ENCODE data around the gene OSTN. TPM values are rescaled to one million over a fixed set of nuclear protein-coding genes. Genes with fewer than 3 reads are reported as not detected.

OSTN gene
- total RNA-seq, 2 experiments from 2014 or later: not detected

GRCh38 chr3:191210032-191210431, 11.0 kb downstream of the OSTN start:
- Histone ChIP-seq H2AFZ (ENCODE audit: low read length) (0 out of 2 replicates have a peak overlapping the region, but pooled peaks have one; percentile 14), H3K9me3 (ENCODE audit: low read length) (peaks cover 6% of the 10 kb centered on the region; the same call in 1 of the 2 replicates), H3K36me3 (ENCODE audit: insufficient read depth, low read length) (no peaks in the 10 kb centered on the region; the same call in 1 of the 2 replicates), H3K27ac (ENCODE audit: low read depth, low read length, poor library complexity, severe bottlenecking) (no peak overlapping the region), H4K20me1 (ENCODE audit: insufficient read depth, low read length) (no peaks in the 10 kb centered on the region), H3K9me2 (ENCODE audit: insufficient read depth, low read length) (no peaks in the 10 kb centered on the region), H3K4me2 (ENCODE audit: low read length) (no peak overlapping the region), H3K4me3 (ENCODE audit: low read depth, low read length, poor library complexity, severe bottlenecking) (no peak overlapping the region), H3K79me2 (ENCODE audit: insufficient read depth, low read depth, low read length) (no peaks in the 10 kb centered on the region), H3K4me1 (ENCODE audit: insufficient read depth, low read length, poor library complexity, severe bottlenecking) (peaks cover 5% of the 10 kb centered on the region)
- ChIA-PET CTCF (ENCODE audit: unreplicated experiment) (no interaction called here), POLR2A (interaction anchor here (0.5 to 0.8 kb wide), 3 partner anchors 17 to 359 kb away, joined by 3 to 4 read pairs (median 4); no protein-coding TSS in a partner anchor)
- no TSS peak for BruUV-seq (replicated peaks)
- DNase-seq (ENCODE audit: low spot score): no peak
- TF ChIP-seq EZH2phosphoT487 (IDR thresholded peaks at IDR 0.05; ENCODE audit: borderline replicate concordance, low read depth, low read length) (no peak), CTCF (conservative IDR thresholded peaks at IDR 0.05; ENCODE audit: low read length) (no peak)
- intact Hi-C loops (cut with micrococcal nuclease; ENCODE audit: unreplicated experiment): no loop called here

GRCh38 chr3:191216510-191216909, 17.5 kb downstream of the OSTN start:
- H3K36me3 ChIP-seq (ENCODE audit: insufficient read depth, low read length): no peaks in the 10 kb centered on the region; the same call in 1 of the 2 replicates
- H3K79me2 ChIP-seq (ENCODE audit: insufficient read depth, low read depth, low read length): no peaks in the 10 kb centered on the region
- DNase-seq (ENCODE audit: low spot score): no peak
- no peaks in the 10 kb centered on the region for H4K20me1 ChIP-seq (ENCODE audit: insufficient read depth, low read length)
- ChIA-PET CTCF (ENCODE audit: unreplicated experiment) (no interaction called here), POLR2A (no interaction called here)
- no peak for TF ChIP-seq EZH2phosphoT487 (IDR thresholded peaks at IDR 0.05; ENCODE audit: borderline replicate concordance, low read depth, low read length)
- TF ChIP-seq CTCF (conservative IDR thresholded peaks at IDR 0.05; ENCODE audit: low read length): no peak
- H2AFZ ChIP-seq (ENCODE audit: low read length): no peak overlapping the region
- H3K4me3 ChIP-seq (ENCODE audit: low read depth, low read length, poor library complexity, severe bottlenecking): no peak overlapping the region
- no peaks in the 10 kb centered on the region for H3K4me1 ChIP-seq (ENCODE audit: insufficient read depth, low read length, poor library complexity, severe bottlenecking)
- intact Hi-C loops (cut with micrococcal nuclease; ENCODE audit: unreplicated experiment): no loop called here
- H3K27ac ChIP-seq (ENCODE audit: low read depth, low read length, poor library complexity, severe bottlenecking): no peak overlapping the region
- no peak overlapping the region for H3K4me2 ChIP-seq (ENCODE audit: low read length)
- no TSS peak for BruUV-seq (replicated peaks)
- H3K9me2 ChIP-seq (ENCODE audit: insufficient read depth, low read length): no peaks in the 10 kb centered on the region
- peaks cover 28% of the 10 kb centered on the region for H3K9me3 ChIP-seq (ENCODE audit: low read length)

GRCh38 chr3:191217301-191217700, 18.3 kb downstream of the OSTN start:
- no TSS peak for BruUV-seq (replicated peaks)
- H3K36me3 ChIP-seq (ENCODE audit: insufficient read depth, low read length): no peaks in the 10 kb centered on the region; the same call in 1 of the 2 replicates
- H3K4me2 ChIP-seq (ENCODE audit: low read length): no peak overlapping the region
- ChIA-PET POLR2A (interaction anchor here (0.6 kb wide), 1 partner anchor 16 kb away, joined by 3 read pairs; no protein-coding TSS in a partner anchor), CTCF (ENCODE audit: unreplicated experiment) (no interaction called here)
- peaks cover 28% of the 10 kb centered on the region for H3K9me3 ChIP-seq (ENCODE audit: low read length)
- DNase-seq (ENCODE audit: low spot score): no peak
- H3K9me2 ChIP-seq (ENCODE audit: insufficient read depth, low read length): no peaks in the 10 kb centered on the region
- intact Hi-C loops (cut with micrococcal nuclease; ENCODE audit: unreplicated experiment): no loop called here
- no peak overlapping the region; the same call in 1 of the 2 replicates for H2AFZ ChIP-seq (ENCODE audit: low read length)
- no peaks in the 10 kb centered on the region for H4K20me1 ChIP-seq (ENCODE audit: insufficient read depth, low read length)
- H3K4me3 ChIP-seq (ENCODE audit: low read depth, low read length, poor library complexity, severe bottlenecking): no peak overlapping the region
- TF ChIP-seq EZH2phosphoT487 (IDR thresholded peaks at IDR 0.05; ENCODE audit: borderline replicate concordance, low read depth, low read length): no peak
- no peaks in the 10 kb centered on the region for H3K4me1 ChIP-seq (ENCODE audit: insufficient read depth, low read length, poor library complexity, severe bottlenecking)
- no peaks in the 10 kb centered on the region for H3K79me2 ChIP-seq (ENCODE audit: insufficient read depth, low read depth, low read length)
- no peak overlapping the region for H3K27ac ChIP-seq (ENCODE audit: low read depth, low read length, poor library complexity, severe bottlenecking)
